Measurements from ENCODE around the gene TSSK2.

The TSSK2 gene

DNA sequence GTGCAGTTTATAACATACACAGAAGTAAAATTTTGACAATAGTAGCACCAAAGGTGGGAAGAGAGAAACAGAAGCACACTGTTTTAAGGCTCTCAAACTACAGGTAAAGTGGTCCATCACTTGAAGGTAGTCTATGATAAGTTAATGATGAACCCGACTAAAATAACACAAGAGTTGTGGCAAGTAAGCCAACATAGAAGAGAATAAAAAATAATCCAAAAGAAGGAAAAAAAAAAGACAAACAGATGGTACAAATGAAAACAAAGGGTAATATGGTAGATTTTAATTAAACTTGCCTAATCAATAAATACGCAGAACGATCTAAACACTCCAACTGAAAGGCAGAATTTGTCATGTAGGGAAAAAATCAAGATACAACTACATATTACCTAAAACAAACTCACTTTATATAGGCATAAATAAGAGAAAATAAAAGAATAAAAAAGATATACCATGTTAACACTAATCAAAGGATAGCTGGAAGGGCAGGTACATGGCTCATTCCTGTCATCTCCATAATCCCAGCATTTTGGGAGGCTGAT, 40.5 kb upstream of the TSSK2 start:
- Histone ChIP-seq H3K4me3 (replicated peaks; ENCODE audit: low read depth, low read length) (no peak overlapping the region), H3K27me3 (replicated peaks; ENCODE audit: control insufficient read depth, insufficient read depth, low read length) (no peaks in the 10 kb centered on the region), H3K36me3 (ENCODE audit: control insufficient read depth, insufficient read depth, low read length) (peaks cover 2% of the 10 kb centered on the region)
- TF ChIP-seq, protein P1, sequence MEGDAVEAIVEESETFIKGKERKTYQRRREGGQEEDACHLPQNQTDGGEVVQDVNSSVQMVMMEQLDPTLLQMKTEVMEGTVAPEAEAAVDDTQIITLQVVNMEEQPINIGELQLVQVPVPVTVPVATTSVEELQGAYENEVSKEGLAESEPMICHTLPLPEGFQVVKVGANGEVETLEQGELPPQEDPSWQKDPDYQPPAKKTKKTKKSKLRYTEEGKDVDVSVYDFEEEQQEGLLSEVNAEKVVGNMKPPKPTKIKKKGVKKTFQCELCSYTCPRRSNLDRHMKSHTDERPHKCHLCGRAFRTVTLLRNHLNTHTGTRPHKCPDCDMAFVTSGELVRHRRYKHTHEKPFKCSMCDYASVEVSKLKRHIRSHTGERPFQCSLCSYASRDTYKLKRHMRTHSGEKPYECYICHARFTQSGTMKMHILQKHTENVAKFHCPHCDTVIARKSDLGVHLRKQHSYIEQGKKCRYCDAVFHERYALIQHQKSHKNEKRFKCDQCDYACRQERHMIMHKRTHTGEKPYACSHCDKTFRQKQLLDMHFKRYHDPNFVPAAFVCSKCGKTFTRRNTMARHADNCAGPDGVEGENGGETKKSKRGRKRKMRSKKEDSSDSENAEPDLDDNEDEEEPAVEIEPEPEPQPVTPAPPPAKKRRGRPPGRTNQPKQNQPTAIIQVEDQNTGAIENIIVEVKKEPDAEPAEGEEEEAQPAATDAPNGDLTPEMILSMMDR (IDR thresholded peaks at IDR 0.05; ENCODE audit: insufficient read depth, low read length, poor library complexity, severe bottlenecking), result no peak
- no peak for DNase-seq (ENCODE audit: extremely low read depth, insufficient read length)

DNA sequence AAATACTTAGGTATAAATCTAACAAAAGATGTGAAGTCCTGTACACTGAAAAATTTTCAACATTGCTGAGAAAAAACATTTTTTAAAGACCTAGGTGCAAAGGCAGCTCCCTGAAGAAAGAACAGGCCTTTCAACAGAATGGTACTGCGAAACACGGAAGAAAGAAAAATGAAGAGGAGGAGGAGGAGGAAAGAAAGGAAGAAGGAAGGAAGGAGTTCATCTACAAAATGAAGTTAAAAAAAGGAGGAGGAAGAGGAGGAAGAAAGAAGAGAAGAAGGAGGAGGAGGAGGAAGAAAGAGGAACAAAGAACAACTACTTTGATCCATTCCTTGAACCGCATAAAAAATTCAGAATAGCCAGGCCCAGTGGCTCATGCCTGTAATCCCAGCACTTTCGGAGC, 38.4 kb upstream of the TSSK2 start:
- TF ChIP-seq, protein P1 (IDR thresholded peaks at IDR 0.05; ENCODE audit: insufficient read depth, low read length, poor library complexity, severe bottlenecking), result no peak
- Histone ChIP-seq H3K27me3 (replicated peaks; ENCODE audit: control insufficient read depth, insufficient read depth, low read length) (no peaks in the 10 kb centered on the region), H3K4me3 (replicated peaks; ENCODE audit: low read depth, low read length) (no peak overlapping the region), H3K36me3 (ENCODE audit: control insufficient read depth, insufficient read depth, low read length) (peaks cover 2% of the 10 kb centered on the region)
- DNase-seq (ENCODE audit: extremely low read depth, insufficient read length), result no peak

DNA sequence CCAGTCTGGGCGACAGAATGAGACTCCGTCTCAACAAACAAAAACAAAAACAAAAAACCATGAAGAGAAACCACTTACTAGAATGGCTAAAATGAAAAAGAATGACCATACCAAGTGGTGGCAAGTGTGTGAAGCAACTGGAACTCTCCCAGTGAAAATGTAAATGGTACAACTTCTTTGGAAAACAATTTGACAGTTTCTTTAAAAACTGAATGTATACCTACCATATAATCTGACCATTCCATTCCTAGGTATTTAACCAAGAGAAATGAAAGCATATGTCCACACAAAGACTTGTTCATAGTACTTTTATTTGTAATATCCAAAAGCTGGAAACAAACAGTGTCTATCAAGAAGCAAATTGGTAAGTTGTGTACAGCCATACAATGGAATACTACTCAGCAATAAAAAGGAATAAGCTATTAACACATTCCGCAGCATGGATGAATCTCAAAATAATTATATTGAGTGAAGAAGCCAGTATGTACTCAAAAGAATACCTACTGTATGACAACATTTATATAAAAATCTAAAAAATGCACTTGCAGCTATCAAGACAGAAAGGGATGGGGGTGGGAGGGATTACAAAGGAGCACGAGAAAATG, 36.6 kb upstream of the TSSK2 start:
- TF ChIP-seq, protein P1 (IDR thresholded peaks at IDR 0.05; ENCODE audit: insufficient read depth, low read length, poor library complexity, severe bottlenecking), result no peak
- no peak for DNase-seq (ENCODE audit: extremely low read depth, insufficient read length)
- H3K36me3 ChIP-seq (ENCODE audit: control insufficient read depth, insufficient read depth, low read length), result peaks cover 3% of the 10 kb centered on the region; the same call in 1 of the 2 replicates
- no peak overlapping the region for H3K4me3 ChIP-seq (replicated peaks; ENCODE audit: low read depth, low read length)
- H3K27me3 ChIP-seq (replicated peaks; ENCODE audit: control insufficient read depth, insufficient read depth, low read length), result no peaks in the 10 kb centered on the region

DNA sequence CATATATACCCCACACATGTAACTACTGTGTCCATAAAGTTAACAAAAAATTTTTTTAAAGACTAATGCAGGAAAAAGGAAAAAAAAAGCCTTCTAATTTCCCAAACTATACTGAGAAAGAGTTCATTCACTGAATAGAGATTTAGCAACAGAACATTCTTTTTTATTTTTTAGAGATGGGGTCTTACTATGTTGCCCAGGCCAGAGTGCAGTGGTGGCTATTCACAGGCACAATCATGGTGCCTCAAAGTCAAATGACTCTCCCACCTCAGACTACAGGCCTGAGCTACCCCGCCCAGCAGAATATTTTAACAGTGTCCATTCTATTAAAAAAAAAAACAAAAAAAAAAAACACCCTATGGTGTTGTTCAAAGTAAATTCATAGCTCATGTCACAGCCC, 34.6 kb upstream of the TSSK2 start:
- 0 out of 2 replicates have a peak, but pooled peaks cover 3% of the 10 kb centered on the region for H3K36me3 ChIP-seq (ENCODE audit: control insufficient read depth, insufficient read depth, low read length)
- TF ChIP-seq, protein P1 (IDR thresholded peaks at IDR 0.05; ENCODE audit: insufficient read depth, low read length, poor library complexity, severe bottlenecking), result no peak

DNA sequence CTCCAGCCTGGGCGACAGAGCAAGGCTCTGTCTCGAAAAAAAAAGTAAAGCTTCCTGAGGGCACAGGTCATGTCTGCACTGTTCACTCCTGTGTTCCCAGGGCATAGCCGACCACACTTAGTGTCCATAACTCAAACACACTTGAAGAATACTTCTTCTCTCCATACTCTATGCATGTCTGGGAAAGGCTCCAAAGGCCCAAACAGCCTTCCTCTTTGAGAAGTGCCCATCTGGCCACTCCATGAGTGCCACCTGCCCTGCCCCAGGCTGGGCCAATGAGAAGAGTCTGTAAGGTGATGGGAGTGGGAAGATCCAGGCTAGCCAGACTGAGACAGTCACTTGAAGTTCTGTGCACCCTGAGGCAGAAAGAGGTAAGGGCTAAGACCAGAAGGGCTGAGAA, 33.6 kb upstream of the TSSK2 start:
- DNase-seq (ENCODE audit: extremely low read depth, insufficient read length), result no peak
- Histone ChIP-seq H3K4me3 (replicated peaks; ENCODE audit: low read depth, low read length) (no peak overlapping the region), H3K27me3 (replicated peaks; ENCODE audit: control insufficient read depth, insufficient read depth, low read length) (no peaks in the 10 kb centered on the region), H3K36me3 (ENCODE audit: control insufficient read depth, insufficient read depth, low read length) (0 out of 2 replicates have a peak, but pooled peaks cover 3% of the 10 kb centered on the region)
- TF ChIP-seq, protein P1 (IDR thresholded peaks at IDR 0.05; ENCODE audit: insufficient read depth, low read length, poor library complexity, severe bottlenecking), result no peak

More for the DNA sequence above, 34.6 kb upstream of the TSSK2 start:
- no peaks in the 10 kb centered on the region for H3K27me3 ChIP-seq (replicated peaks; ENCODE audit: control insufficient read depth, insufficient read depth, low read length)
- no peak for DNase-seq (ENCODE audit: extremely low read depth, insufficient read length)
- H3K4me3 ChIP-seq (replicated peaks; ENCODE audit: low read depth, low read length), result no peak overlapping the region

Data from GM06990 (cell line).